ENCODE results near the gene UBA52. TPM values are rescaled to one million over a fixed set of nuclear protein-coding genes. Genes with fewer than 3 reads are reported as not detected.

The UBA52 gene
- total RNA-seq, 1 experiment from 2014 or later: 1,265 TPM

- Mint-ChIP-seq H3K4me1 (0 out of 4 replicates have a peak, but pooled peaks cover 0 to 2% of the 10 kb centered on the region in 2 experiments), H3K9me3 (no peaks in the 10 kb centered on the region), H3K27ac (no peak overlapping the region), H3K36me3 (ENCODE audit: insufficient read depth in 1 of 3, low read depth in 3 of 3) (peaks cover 2 to 4% (median 3%) of the 10 kb centered on the region in 3 experiments; a peak in 6 of 7 replicates), H3K4me3 (no peak overlapping the region; a peak in 1 of 5 replicates), H3K27me3 (ENCODE audit: low read depth) (no peaks in the 10 kb centered on the region)
- Histone ChIP-seq H2BK15ac (ENCODE audit: low read depth, low read length) (no peak overlapping the region), H2BK20ac (ENCODE audit: low read depth, low read length, poor library complexity, severe bottlenecking) (no peak overlapping the region), H3K9ac (ENCODE audit: extremely low read depth, insufficient read length, low read length) (no peak overlapping the region), H3K79me2 (ENCODE audit: insufficient read depth, low read length) (no peaks in the 10 kb centered on the region), H3K9me3 (ENCODE audit: control insufficient read depth, low read depth, low read length) (no peaks in the 10 kb centered on the region), H3K4me2 (ENCODE audit: insufficient read depth, insufficient read length, low read length) (no peak overlapping the region), H3K23ac (ENCODE audit: insufficient read length, low read depth, low read length) (no peak overlapping the region), H3K4ac (ENCODE audit: low read depth, low read length) (no peak overlapping the region), H3K14ac (ENCODE audit: insufficient read depth, low read length) (no peak overlapping the region), H4K91ac (ENCODE audit: insufficient read length, low read depth, low read length) (no peak overlapping the region), H3K79me1 (ENCODE audit: insufficient read depth, low read depth, low read length, poor library complexity, severe bottlenecking) (no peaks in the 10 kb centered on the region), H2AK5ac (ENCODE audit: insufficient read length, low read length) (no peak overlapping the region), H3K23me2 (ENCODE audit: insufficient read length, low read depth, low read length, poor library complexity, severe bottlenecking) (peaks cover 1% of the 10 kb centered on the region), H3K27ac (ENCODE audit: insufficient read length, low read depth, low read length) (no peak overlapping the region), H4K8ac (replicated peaks; ENCODE audit: insufficient read length, low read depth, low read length) (no peak overlapping the region), H4K5ac (ENCODE audit: insufficient read length, low read depth, low read length) (no peak overlapping the region), H3K27me3 (ENCODE audit: insufficient read depth, low read length) (no peaks in the 10 kb centered on the region), H3T11ph (ENCODE audit: low read length) (no peak overlapping the region), H2BK120ac (ENCODE audit: low read depth, low read length, poor library complexity, severe bottlenecking) (no peak overlapping the region), H2BK5ac (ENCODE audit: insufficient read length, low read length) (no peak overlapping the region), H2AFZ (ENCODE audit: low read length) (no peak overlapping the region), H3K56ac (ENCODE audit: insufficient read length, low read depth, low read length) (no peak overlapping the region), H4K20me1 (ENCODE audit: control insufficient read depth, insufficient read depth, insufficient read length) (no peaks in the 10 kb centered on the region), H3K4me1 (ENCODE audit: insufficient read depth, low read length) (no peaks in the 10 kb centered on the region), H2BK12ac (ENCODE audit: insufficient read length, low read depth, low read length) (no peak overlapping the region), H3K18ac (ENCODE audit: insufficient read length, low read depth, low read length) (no peak overlapping the region)
- no peak for DNase-seq
- TF ChIP-seq, protein P1, sequence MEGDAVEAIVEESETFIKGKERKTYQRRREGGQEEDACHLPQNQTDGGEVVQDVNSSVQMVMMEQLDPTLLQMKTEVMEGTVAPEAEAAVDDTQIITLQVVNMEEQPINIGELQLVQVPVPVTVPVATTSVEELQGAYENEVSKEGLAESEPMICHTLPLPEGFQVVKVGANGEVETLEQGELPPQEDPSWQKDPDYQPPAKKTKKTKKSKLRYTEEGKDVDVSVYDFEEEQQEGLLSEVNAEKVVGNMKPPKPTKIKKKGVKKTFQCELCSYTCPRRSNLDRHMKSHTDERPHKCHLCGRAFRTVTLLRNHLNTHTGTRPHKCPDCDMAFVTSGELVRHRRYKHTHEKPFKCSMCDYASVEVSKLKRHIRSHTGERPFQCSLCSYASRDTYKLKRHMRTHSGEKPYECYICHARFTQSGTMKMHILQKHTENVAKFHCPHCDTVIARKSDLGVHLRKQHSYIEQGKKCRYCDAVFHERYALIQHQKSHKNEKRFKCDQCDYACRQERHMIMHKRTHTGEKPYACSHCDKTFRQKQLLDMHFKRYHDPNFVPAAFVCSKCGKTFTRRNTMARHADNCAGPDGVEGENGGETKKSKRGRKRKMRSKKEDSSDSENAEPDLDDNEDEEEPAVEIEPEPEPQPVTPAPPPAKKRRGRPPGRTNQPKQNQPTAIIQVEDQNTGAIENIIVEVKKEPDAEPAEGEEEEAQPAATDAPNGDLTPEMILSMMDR (conservative IDR thresholded peaks at IDR 0.05): no peak
- no CpG with 5 or more reads among the region's 9 CpGs for WGBS (ENCODE audit: extremely low coverage, insufficient read length, low lambda C conversion rate)
Observed at GRCh38 chr19:18526316-18526715, 45.3 kb upstream of the UBA52 start.

Data from H9 (cell line).